ENCODE results near the gene SPINK8. TPM values are rescaled to one million over a fixed set of nuclear protein-coding genes. Genes with fewer than 3 reads are reported as not detected.

SPINK8 gene
- total and polyA plus RNA-seq, 2 of the 4 experiments (the other 2 are of a cell fraction): not detected

- Histone ChIP-seq H3K56ac (ENCODE audit: extremely low read depth, insufficient read depth, low read length) (peak within 1 kb of the TSS; percentile 89), H3K9me3 (ENCODE audit: control insufficient read depth, insufficient read depth, low read length) (no peaks in the 10 kb centered on the region), H2BK120ac (ENCODE audit: low read depth, low read length) (peak within 1 kb of the TSS; percentile 85), H4K91ac (ENCODE audit: insufficient read depth, low read depth, low read length) (peak within 1 kb of the TSS; percentile 96), H2BK5ac (ENCODE audit: low read depth, low read length, poor library complexity, severe bottlenecking) (peak within 1 kb of the TSS; percentile 90), H3K4me2 (ENCODE audit: low read depth, low read length) (peak within 1 kb of the TSS; percentile 59), H3K18ac (ENCODE audit: low read depth, low read length) (peak within 1 kb of the TSS; percentile 86), H4K8ac (ENCODE audit: low read depth in 2 of 2, low read length in 2 of 2) (peak within 1 kb of the TSS; percentile 95 to 100), H3K14ac (replicated peaks; ENCODE audit: low read depth, low read length) (peak within 1 kb of the TSS; percentile 99), H3K4me1 (ENCODE audit: control insufficient read depth, insufficient read depth, low read length) (peaks cover 4% of the 10 kb centered on the region), H4K20me1 (ENCODE audit: insufficient read depth, low read length) (no peaks in the 10 kb centered on the region), H2AK5ac (ENCODE audit: low read depth, low read length) (peak within 1 kb of the TSS; percentile 89), H3K4ac (ENCODE audit: low read depth, low read length) (peak within 1 kb of the TSS; percentile 97), H3K23ac (ENCODE audit: low read depth, low read length) (peak within 1 kb of the TSS; percentile 88), H3K79me1 (ENCODE audit: low read depth in 1 of 2, low read length in 2 of 2) (peaks cover 41 to 55% of the 10 kb centered on the region in 2 experiments), H3K27me3 (ENCODE audit: control insufficient read depth, insufficient read depth, low read length) (no peaks in the 10 kb centered on the region; the same call in 1 of the 2 replicates), H2BK15ac (ENCODE audit: low read depth, low read length) (peak within 1 kb of the TSS; percentile 80; the same call in 1 of the 3 replicates), H3K36me3 (ENCODE audit: control insufficient read depth, insufficient read depth, low read length) (peaks cover 14% of the 10 kb centered on the region), H3K27ac (ENCODE audit: insufficient read depth, low read length) (peak within 1 kb of the TSS; percentile 95), H3K9ac (ENCODE audit: low read depth, low read length) (peak within 1 kb of the TSS; percentile 97), H4K5ac (ENCODE audit: low read depth, low read length) (peak within 1 kb of the TSS; percentile 92), H3K9me1 (ENCODE audit: insufficient read depth, low read length) (peaks cover 23% of the 10 kb centered on the region; the same call in 1 of the 2 replicates), H2BK20ac (ENCODE audit: low read depth, low read length) (no peak within 1 kb of the TSS), H2AK9ac (replicated peaks; ENCODE audit: low read depth, low read length, poor library complexity) (peak within 1 kb of the TSS; percentile 98), H3K4me3 (ENCODE audit: insufficient read depth, low read depth, low read length) (peak within 1 kb of the TSS; percentile 90), H2AFZ (replicated peaks; ENCODE audit: low read length, poor library complexity) (peak within 1 kb of the TSS; percentile 100)
- POLR2A ChIA-PET (ENCODE audit: unreplicated experiment): no interaction called here
- TF ChIP-seq USF2 (IDR thresholded peaks at IDR 0.05; ENCODE audit: low read depth, low read length): peak; percentile 11; the same call in 1 of the 2 replicates
- TF ChIP-seq RAD21 (IDR thresholded peaks at IDR 0.05; ENCODE audit: low read length): no peak
- peak; percentile 79; the same call in 1 of the 2 replicates for TF ChIP-seq POLR2A (IDR thresholded peaks at IDR 0.05; ENCODE audit: low read depth, low read length)
- 0 out of 2 replicates have a peak, but pooled peaks have one; percentile 2 for TF ChIP-seq MAZ (IDR thresholded peaks at IDR 0.05; ENCODE audit: borderline replicate concordance, low read depth, low read length)
- TF ChIP-seq CHD1 (IDR thresholded peaks at IDR 0.05; ENCODE audit: low read depth, low read length): no peak
- no peak for TF ChIP-seq CTCF (conservative IDR thresholded peaks at IDR 0.05; ENCODE audit: low read depth, low read length)
- TF ChIP-seq MXI1 (IDR thresholded peaks at IDR 0.05; ENCODE audit: borderline replicate concordance, low read depth, low read length): peak; percentile 49; the same call in 1 of the 2 replicates
- TF ChIP-seq BHLHE40 (IDR thresholded peaks at IDR 0.05; ENCODE audit: low read depth, low read length): 0 out of 2 replicates have a peak, but pooled peaks have one; percentile 21
- TF ChIP-seq RCOR1 (IDR thresholded peaks at IDR 0.05; ENCODE audit: insufficient replicate concordance, low read length): peak; percentile 10
- TF ChIP-seq ELK1 (IDR thresholded peaks at IDR 0.05; ENCODE audit: borderline replicate concordance, low read depth, low read length): no peak
- intact Hi-C loops (cut with micrococcal nuclease): no loop called here
- no TSS peak for BruUV-seq (replicated peaks)
- ATAC-seq (ENCODE audit: low read depth) (peak; percentile 99), DNase-seq (peak; percentile 84)
- CTCF ChIA-PET: no interaction called here
- 1% methylated on average over 46 of the region's 70 CpGs; no CpG with 5 or more reads in 1 of the 2 experiments for WGBS, 2 experiments (ENCODE audit: extremely low coverage in 2 of 2, insufficient read length in 1 of 2)
- in situ Hi-C loops (cut with MboI; ENCODE audit: low sequenced_read_pairs): no loop called here
- dilution Hi-C loops (cut with HindIII; ENCODE audit: low sequenced_read_pairs, unreplicated experiment): no loop called here
Measured at GRCh38 chr3:48301020-48301799, 32.3 kb downstream of the SPINK8 start, which contains the start of gene NME6. Gene NME6, minus strand, starts transcription at chr3:48301367.
